ENCODE data around the gene NDP.
"Not testable (repeated sequence)": the region's sequence is repeated elsewhere in the genome, so short reads cannot be mapped to it uniquely, and the experiment has no call there.

Gene NDP

DNA sequence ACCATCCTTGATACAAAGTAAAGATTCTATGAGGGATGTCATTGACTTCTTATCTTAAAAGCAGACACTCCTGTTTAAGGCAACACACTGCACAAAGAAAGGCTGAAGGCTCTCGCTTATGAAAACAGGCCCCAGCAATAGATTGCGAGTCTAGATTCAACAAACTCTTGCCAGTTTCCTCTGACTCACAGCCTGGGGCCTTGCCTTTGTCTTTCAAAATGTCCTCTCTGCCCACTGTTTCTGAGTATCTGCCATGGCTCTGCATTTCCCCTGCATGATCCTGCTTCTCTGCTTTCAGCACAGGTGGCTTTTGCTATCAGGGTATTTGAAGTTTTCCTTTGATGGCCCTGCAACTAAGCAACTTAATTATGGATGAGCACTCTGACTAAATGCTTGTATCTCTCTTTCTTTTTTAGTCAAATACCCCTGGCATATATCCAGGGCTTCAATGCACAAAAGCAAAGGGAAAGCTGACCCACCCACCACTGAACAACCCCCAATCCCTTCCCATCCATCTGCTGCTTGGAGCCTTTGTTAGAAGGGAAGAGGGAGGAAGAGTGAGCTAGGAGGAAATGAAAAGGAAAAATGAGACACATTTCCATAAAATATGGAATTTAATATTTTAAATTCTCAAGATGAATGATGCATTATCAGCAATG lies 32.2 kb downstream of the NDP start:
- no peak overlapping the region for H3K4me3 ChIP-seq (replicated peaks; ENCODE audit: low read depth, low read length)
- TF ChIP-seq, protein P1, sequence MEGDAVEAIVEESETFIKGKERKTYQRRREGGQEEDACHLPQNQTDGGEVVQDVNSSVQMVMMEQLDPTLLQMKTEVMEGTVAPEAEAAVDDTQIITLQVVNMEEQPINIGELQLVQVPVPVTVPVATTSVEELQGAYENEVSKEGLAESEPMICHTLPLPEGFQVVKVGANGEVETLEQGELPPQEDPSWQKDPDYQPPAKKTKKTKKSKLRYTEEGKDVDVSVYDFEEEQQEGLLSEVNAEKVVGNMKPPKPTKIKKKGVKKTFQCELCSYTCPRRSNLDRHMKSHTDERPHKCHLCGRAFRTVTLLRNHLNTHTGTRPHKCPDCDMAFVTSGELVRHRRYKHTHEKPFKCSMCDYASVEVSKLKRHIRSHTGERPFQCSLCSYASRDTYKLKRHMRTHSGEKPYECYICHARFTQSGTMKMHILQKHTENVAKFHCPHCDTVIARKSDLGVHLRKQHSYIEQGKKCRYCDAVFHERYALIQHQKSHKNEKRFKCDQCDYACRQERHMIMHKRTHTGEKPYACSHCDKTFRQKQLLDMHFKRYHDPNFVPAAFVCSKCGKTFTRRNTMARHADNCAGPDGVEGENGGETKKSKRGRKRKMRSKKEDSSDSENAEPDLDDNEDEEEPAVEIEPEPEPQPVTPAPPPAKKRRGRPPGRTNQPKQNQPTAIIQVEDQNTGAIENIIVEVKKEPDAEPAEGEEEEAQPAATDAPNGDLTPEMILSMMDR (IDR thresholded peaks at IDR 0.05; ENCODE audit: low read depth, low read length, missing control alignments): no peak
- no peak for DNase-seq (ENCODE audit: extremely low read depth, low read depth)

DNA sequence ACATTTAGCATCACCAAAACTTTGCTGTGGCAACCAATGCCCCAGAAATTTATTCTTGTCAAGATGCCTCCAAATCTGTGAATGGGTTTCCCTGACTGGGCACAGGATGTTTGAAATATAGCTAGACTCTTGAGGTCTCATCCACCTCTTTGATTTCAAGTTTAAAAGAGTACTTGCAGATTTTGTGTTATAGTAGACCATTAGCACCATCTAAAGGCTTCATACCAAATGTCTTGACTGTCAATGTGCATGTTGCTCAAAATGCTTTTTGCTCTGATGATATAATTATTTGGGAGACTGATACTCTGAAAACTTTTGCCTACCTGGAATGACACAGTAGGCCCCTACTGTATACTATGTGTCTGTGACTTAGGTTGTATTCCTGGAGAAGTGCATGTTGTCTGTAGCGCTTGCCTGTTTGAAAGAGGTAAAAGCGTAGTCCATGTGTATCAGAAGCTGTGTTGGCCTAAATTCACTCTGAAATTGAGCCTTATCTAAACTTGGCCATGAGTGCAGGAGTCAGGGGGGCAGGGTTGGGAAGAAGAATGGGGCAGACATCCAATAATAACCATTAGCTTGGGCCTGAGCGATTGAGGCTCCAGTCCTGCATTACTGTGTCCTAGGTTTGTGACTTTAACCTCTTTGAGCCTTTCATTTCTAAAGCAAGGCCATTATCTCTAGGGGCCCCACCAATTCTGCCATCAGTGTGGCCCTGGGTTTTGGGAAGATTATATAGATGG lies 33.8 kb downstream of the NDP start:
- TF ChIP-seq, protein P1 (IDR thresholded peaks at IDR 0.05; ENCODE audit: low read depth, low read length, missing control alignments): no peak
- DNase-seq (ENCODE audit: extremely low read depth, low read depth): no peak
- no peak overlapping the region for H3K4me3 ChIP-seq (replicated peaks; ENCODE audit: low read depth, low read length)

DNA sequence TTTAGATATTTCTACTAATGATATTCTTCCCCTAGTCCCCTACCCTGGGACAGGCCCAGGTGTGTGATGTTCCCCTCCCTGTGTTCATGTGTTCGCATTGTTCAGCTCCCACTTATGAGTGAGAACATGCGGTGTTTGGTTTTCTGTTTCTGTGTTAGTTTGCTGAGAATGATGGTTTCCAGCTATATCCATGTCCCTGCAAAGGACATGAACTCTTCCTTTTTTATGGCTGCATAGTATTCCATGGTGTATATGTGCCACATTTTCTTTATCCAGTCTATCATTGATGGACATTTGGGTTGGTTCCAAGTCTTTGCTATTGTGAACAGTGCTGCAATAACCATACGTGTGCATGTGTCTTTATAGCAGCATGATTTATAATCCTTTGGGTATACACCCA lies 51.2 kb downstream of the NDP start:
- H3K4me3 ChIP-seq (replicated peaks; ENCODE audit: low read depth, low read length); DNase-seq (ENCODE audit: extremely low read depth, low read depth): not testable (repeated sequence)

DNA sequence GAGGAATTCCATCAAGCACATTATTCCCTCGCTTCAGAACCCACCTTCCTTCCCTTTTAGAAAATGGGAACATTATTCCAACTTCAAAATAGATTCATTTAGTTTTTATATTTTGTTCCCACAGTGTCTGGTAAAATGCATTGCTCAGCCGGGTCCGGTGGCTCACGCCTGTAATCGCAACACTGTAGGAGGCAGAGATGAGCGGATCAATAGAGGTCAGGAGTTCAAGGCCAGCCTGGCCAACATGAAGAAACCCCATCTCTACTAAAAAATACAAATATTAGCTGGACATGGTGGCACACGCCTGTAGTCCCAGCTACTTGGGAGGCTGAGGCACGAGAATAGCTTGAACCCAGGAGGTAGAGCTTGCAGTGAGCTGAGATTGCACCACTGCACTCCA lies 62.4 kb downstream of the NDP start:
- H3K4me3 ChIP-seq (replicated peaks; ENCODE audit: low read depth, low read length); DNase-seq (ENCODE audit: extremely low read depth, low read depth): not testable (repeated sequence)

DNA sequence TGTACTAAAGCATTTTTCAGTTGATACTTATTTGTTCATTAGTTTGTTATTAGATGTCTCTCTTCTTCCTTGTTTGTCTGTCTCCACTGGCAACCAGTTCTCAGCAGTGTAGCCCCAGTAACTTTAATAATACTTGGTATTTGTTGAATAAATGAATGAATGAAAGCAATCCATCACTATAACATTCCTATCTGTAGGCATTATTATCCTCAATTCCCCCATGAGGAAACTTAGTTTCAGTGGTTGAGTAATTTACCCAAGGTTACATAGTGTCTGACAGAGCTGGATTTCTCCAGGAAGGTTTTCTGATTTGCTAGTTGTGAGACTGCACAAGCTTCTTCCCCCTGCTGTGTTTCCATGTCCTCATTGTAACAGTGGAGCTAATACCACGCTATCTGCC lies 63.2 kb downstream of the NDP start:
- DNase-seq (ENCODE audit: extremely low read depth, low read depth): no peak
- H3K4me3 ChIP-seq (replicated peaks; ENCODE audit: low read depth, low read length): no peak overlapping the region
- TF ChIP-seq, protein P1 (IDR thresholded peaks at IDR 0.05; ENCODE audit: low read depth, low read length, missing control alignments): no peak

DNA sequence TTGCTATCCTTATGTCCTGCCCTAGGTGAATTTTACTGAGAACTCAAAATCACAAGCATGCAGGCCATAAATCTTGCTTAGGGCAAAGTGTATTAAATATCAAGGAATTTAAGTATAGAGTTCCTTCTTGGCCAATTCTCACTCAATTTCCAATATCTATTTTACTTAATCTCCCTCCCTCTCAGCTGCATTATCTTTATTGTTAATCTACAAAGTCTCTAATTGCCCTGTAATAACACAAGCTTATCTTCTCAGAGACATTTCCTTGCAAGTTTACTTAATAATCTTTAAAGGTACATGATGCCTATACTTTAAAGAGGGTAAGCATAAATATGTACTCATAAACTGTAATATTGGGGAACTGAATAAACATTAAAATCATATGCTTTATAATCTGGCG lies 64.0 kb downstream of the NDP start:
- no peak for DNase-seq (ENCODE audit: extremely low read depth, low read depth)
- TF ChIP-seq, protein P1 (IDR thresholded peaks at IDR 0.05; ENCODE audit: low read depth, low read length, missing control alignments): no peak
- no peak overlapping the region for H3K4me3 ChIP-seq (replicated peaks; ENCODE audit: low read depth, low read length)

DNA sequence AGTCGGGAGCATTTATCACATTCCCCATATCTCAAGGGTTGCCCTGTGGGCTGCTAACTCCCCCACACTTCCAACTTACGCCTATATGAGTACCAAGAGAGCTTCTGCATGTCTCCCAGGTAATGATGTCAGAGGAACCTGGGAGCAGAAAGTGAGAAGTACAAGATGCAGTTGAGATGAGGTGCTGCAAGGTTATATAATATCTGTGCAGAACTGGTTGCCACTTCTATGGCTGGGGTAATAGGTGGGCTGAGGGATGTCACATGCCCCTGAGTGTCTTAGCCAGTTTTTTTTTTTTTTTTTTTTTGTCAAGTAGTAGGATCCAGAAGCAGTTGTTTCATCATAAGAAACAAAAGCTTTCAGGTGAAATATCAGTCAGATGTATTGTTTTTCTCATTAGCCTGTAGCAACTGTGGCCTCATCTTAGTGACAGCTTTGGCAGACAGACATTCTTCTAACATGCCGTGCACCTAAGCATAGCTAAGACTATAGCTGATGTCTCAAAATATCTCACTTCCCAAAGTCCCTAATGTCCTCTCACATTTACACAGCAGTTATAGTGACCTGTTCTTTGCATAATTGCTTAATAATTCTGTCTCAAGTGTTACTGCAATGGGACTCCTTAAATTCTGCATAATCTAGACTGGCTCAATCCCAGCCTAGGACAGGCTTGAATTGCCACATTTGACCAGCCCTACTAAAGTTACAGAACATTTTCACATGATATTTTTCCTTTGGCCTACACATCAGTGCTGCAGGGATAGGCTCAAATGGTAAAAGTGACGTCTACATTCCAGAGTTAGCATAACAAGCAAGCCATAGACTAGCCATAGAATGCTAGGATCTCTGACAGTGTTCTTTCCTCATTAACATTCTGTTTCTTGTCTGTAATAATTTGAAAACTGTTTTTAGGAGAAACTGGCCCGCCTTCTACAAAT lies 73.0 kb downstream of the NDP start:
- TF ChIP-seq, protein P1 (IDR thresholded peaks at IDR 0.05; ENCODE audit: low read depth, low read length, missing control alignments): no peak
- DNase-seq (ENCODE audit: extremely low read depth, low read depth): no peak
- no peak overlapping the region for H3K4me3 ChIP-seq (replicated peaks; ENCODE audit: low read depth, low read length)
